GM18498 (cell line): ENCODE results near the gene LDLR.
A peak's percentile ranks its signal among the peaks of the same experiment; 100 is the strongest.
"Not testable (repeated sequence)": the region's sequence is repeated elsewhere in the genome, so short reads cannot be mapped to it uniquely, and the experiment has no call there.

ENCODE experiments used
- ATAC-seq: cut with Tn5 transposase; IDR thresholded peaks from one replicate; pipeline ENCODE4 v1.9.1; 2021; ENCODE audit warnings: mild to moderate bottlenecking, moderate library complexity; ENCODE audit not compliant: unreplicated experiment

The LDLR gene

DNA sequence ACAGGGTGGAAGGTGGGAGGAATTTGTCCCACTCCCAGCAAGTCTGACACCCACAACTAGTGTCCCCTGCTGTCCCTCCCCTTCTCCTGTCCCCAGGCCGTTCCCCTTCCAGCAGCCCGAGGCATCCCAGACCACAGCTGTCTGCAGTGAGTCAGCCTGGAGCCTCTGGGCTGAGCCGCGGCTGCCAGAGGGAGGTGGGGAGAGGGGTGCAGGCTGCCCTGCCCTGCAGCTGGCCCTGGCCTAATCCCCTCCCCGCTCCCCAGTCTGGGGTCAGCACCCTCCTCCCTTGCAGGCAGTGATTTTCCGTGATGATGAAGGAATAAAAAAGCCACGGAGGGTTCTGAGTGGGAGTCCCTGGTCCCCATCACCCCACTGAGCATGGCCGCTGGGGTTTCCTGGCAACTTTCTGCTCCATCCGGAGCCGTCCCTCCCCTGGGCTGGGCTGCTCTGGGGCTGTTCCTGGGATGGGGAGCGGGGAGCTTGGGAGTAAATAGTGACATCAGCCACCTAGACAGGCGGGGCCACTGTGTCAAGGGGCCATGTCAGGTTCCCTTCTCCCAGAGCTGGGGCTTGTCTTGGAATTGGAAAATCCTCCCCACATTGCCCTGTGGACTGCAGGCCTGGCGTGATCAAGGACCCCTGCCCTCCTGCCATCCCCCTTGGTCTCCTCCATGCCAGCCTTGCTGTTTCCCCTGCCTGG, 49.5 kb downstream of the LDLR start:
- ATAC-seq = no peak

DNA sequence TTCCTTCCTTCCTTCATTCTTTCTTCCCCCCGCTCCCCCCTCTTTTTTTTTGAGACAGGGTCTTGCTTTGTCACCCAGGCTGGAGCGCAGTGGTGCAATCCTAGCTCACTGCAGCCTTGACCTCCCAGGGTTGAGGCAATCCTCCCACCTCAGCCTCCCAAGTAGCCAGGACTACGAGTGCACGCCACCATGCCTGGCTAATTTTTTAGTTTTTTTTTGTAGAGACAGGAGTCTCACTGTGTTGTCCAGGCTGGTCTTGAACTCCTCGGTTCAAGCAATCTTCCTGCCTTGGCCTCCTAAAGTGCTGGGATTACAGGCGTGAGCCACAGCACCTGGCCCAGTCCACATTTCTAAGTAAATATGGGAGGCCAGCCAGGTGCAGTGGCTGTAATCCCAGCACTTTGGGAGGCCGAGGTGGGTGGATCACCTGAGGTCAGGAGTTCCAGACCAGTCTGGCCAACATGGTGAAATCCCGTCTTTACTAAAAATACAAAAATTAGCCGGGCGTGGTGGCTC, 50.8 kb downstream of the LDLR start:
- not testable (repeated sequence) for ATAC-seq

GRCh38 chr19:11140896-11141295, 51.6 kb downstream of the LDLR start:
- no peak for ATAC-seq

DNA sequence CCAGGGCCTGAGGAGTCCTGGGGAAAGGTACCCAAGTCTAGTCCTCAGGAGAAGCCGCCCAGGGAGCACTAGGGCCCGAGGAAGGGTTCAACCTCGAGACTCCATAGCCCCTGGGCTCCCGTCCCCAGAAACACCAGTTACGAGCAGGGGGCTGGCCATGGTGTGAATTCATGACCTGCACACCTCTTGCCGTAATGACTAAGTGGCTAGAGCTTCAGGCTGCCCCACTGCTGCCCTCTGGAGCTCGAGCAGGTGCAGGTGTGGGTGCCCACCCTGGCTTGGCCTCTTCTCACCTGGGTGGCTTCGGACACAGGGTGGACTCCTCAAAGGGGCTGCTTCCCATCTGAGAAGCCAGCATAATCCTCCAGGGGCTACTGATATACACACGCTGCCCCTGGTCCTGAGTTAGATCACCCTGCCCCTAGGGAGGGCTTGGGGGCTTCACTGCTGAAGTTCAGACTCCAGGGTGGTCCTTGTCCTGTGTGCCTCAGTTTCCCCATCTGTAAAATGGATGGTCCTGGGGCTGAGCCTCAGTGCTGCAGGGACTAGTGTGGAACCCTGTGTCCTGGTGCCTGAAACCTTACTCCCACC, 52.8 kb downstream of the LDLR start:
- ATAC-seq = no peak

GRCh38 chr19:11142528-11143171, 53.4 kb downstream of the LDLR start:
- no peak for ATAC-seq

GRCh38 chr19:11145536-11145924, 56.3 kb downstream of the LDLR start:
- no peak for ATAC-seq

DNA sequence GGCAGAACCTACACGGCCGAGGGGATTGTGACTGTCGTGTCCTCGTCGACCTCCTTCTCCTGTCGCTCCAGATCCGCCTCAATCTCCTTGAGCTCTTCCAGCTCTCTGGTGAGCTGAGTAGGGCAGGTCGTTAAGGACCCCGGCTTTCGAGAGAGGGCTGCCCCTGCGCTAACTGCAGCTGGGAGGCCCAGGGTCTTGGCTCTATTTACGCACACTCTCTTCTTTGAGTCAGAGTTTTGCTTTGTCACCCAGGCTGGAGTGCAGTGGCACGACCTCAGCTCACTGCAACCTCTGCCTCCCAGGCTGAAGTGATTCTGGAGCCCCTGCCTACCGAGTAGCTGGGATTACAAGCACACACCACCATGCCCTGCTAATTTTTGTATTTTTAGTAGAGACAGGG, 58.7 kb downstream of the LDLR start:
- no peak for ATAC-seq

GRCh38 chr19:11151181-11151580, 61.9 kb downstream of the LDLR start:
- ATAC-seq = no peak

- no peak for ATAC-seq
Observed at GRCh38 chr19:11152318-11153062, 63.2 kb downstream of the LDLR start.

DNA sequence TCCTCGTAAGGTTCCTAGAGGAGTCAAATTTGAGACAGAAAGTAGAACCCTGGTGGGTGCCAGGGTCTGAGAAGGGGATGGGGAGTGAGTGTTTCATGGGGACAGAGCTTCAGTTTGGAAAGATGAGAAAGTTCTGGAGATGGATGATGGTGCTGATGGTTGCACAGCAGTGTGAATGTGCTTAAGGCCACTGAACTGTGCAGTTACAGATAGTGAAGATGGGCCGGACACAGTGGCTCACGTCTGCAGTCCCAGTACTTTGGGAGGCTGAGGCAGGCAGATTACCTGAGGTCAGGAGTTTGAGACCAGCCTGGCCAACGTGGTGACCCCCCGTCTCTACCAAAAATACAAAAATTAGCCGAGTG, 65.4 kb downstream of the LDLR start:
- no peak for ATAC-seq

- peak; percentile 96 for ATAC-seq
Observed at GRCh38 chr19:11155373-11156120, 66.3 kb downstream of the LDLR start, which contains the start of gene SPC24. Gene SPC24, minus strand, starts transcription at chr19:11155782. Its CDS starts 6 bp downstream, at chr19:11155776.

- ATAC-seq = no peak
Observed at GRCh38 chr19:11159598-11160439, 70.6 kb downstream of the LDLR start.

DNA sequence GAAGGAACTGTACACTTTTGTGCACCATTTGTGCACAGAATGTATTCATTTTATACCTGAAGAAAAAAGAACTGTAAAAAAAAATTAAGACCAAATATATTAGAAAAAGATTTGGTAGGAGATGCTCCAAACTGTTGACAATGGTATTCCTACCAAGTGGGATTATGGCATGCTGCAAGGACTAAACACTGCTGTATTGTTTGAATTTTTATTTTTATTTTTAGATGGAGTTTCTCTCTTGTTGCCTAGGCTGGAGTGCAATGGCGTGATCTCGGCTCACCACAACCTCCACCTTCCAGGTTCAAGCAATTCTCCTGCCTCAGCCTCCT, 71.1 kb downstream of the LDLR start:
- ATAC-seq = not testable (repeated sequence)

- no peak for ATAC-seq
Observed at GRCh38 chr19:11164296-11164695, 75.0 kb downstream of the LDLR start.

- no peak for ATAC-seq
Observed at GRCh38 chr19:11164879-11165406, 75.7 kb downstream of the LDLR start.

DNA sequence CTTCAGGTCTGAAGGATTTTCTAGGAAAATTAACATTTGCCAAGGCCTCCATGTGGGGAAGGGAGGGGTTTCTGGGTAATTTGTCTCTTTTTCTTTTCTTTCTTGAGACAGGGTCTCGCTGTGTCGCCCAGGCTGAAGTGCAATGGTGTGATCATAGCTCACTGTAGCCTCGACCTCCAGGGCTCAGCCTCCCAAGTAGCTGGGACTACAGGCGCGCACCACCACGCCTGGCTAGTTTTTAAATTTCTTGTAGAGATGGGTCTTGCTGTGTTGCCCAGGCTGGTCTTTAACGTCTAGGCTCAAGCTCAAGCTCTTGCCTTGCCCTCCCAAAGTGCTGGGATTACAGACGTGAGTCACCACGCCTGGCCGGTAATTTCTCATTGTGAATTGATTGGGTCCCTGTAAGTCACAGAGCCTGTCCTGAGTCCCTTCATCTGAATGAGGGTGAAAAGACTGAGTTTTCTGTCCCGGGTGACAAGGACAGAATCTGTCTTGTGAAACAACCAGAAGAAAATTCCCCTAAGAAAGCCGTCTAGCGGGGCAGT, 76.3 kb downstream of the LDLR start:
- ATAC-seq = no peak

GRCh38 chr19:11166281-11167142, 77.2 kb downstream of the LDLR start:
- ATAC-seq = no peak

DNA sequence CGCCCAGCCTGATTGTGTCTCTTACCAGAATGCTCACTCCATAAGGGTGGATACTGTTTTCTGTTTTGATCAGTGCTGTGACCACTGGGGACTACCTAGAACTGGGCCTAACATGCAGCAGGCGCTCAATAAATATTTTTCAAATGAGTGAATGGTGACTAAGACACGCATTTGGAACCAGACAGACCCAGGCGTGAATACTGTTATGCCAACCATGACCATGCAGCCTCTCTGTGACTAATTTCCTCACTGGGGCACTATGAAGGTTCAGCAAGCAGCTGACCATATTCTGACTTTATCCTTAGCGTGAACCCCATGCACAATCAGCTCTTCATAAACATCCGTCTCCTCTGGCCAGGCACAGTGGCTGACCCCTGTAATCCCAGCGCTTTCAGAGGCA, 79.3 kb downstream of the LDLR start:
- ATAC-seq = no peak
